HG03280 (cell line): ENCODE data around the gene RERE.

ENCODE experiments used
- ATAC-seq: cut with Tn5 transposase; IDR thresholded peaks from one replicate; pipeline ENCODE4 v1.9.1; 2021; ENCODE audit warnings: mild to moderate bottlenecking, moderate library complexity; ENCODE audit not compliant: unreplicated experiment

The RERE gene

GRCh38 chr1:8560035-8560434 is 257.4 kb downstream of the RERE start:
- no peak for ATAC-seq

- ATAC-seq = no peak
Measured at GRCh38 chr1:8555582-8555981, 261.9 kb downstream of the RERE start.

GRCh38 chr1:8554956-8555534 is 262.4 kb downstream of the RERE start:
- no peak for ATAC-seq

GRCh38 chr1:8552820-8553397 is 264.5 kb downstream of the RERE start:
- ATAC-seq = no peak

- ATAC-seq = no peak
Measured at GRCh38 chr1:8551613-8552489, 265.6 kb downstream of the RERE start.

- ATAC-seq = no peak
Measured at GRCh38 chr1:8551057-8551456, 266.4 kb downstream of the RERE start.

GRCh38 chr1:8547791-8548190 is 269.6 kb downstream of the RERE start:
- no peak for ATAC-seq

- ATAC-seq = no peak
Measured at GRCh38 chr1:8545078-8545477, 272.4 kb downstream of the RERE start.

- no peak for ATAC-seq
Measured at GRCh38 chr1:8544644-8545043, 272.8 kb downstream of the RERE start.

GRCh38 chr1:8543965-8544364 is 273.5 kb downstream of the RERE start:
- ATAC-seq = no peak

GRCh38 chr1:8541961-8542521 is 275.4 kb downstream of the RERE start:
- ATAC-seq = no peak

- no peak for ATAC-seq
Measured at GRCh38 chr1:8540971-8541370, 276.5 kb downstream of the RERE start.

GRCh38 chr1:8540261-8540941 is 277.0 kb downstream of the RERE start:
- no peak for ATAC-seq

- ATAC-seq = no peak
Measured at GRCh38 chr1:8539683-8540082, 277.8 kb downstream of the RERE start.

GRCh38 chr1:8538502-8538901 is 278.9 kb downstream of the RERE start:
- no peak for ATAC-seq

GRCh38 chr1:8537991-8538390 is 279.4 kb downstream of the RERE start:
- ATAC-seq = no peak

GRCh38 chr1:8536515-8536914 is 280.9 kb downstream of the RERE start:
- no peak for ATAC-seq

- ATAC-seq = no peak
Measured at GRCh38 chr1:8533907-8534306, 283.5 kb downstream of the RERE start.

- ATAC-seq = no peak
Measured at GRCh38 chr1:8533124-8533523, 284.3 kb downstream of the RERE start.

GRCh38 chr1:8529901-8530300 is 287.5 kb downstream of the RERE start:
- ATAC-seq = no peak

- no peak for ATAC-seq
Measured at GRCh38 chr1:8527941-8528340, 289.5 kb downstream of the RERE start.
